Embryonic facial prominence (tissue), 1 donor: Measurements from ENCODE around the gene RAPSN.

Experiments
- DNase-seq: peaks from one replicate; pipeline ENCODE4 v3.0.0-alpha.2; 2016; ENCODE audit errors: extremely low spot score

RAPSN gene

DNA sequence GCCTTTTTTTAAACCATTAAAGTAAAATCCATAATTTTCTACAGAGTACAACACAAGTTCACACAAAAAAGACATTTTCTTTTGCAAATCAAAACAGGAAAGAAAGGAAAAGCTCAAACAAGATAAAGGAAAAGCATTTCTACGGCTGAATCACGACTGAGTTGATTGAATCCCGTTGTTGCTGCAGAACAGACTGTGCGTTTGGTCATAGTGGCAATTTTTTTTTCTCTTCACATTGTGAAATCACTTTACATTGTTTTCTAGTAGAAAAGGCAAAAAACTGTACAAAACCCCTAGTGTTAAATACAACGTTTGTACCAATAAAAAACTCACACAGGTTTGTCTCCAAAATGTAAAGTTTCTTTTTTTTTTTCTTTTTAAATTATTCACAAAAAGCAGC is 17.3 kb upstream of the RAPSN start:
- DNase-seq, result no peak

DNA sequence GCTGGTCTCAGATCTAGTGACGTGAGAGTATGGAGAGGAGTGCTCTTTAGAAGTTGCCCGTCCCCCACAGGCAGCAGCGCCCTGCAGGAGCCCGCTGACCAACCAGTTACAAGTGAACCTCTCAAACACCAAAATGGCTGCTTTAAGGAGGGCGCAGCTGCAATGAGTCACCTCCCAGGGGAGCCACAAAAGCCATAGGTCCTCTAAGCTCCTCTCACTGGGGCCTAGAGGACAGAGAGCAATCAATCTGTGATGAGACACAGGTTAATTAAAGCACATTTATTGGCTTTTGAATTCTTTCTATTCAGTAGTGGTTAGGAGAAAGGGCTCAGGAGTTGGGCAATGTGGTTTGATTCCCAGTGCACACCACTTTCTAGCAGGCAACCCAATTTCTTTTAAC is 15.5 kb upstream of the RAPSN start:
- DNase-seq, result no peak

- DNase-seq, result no peak
Measured at GRCh38 chr11:47461876-47462275, 12.9 kb upstream of the RAPSN start.

DNA sequence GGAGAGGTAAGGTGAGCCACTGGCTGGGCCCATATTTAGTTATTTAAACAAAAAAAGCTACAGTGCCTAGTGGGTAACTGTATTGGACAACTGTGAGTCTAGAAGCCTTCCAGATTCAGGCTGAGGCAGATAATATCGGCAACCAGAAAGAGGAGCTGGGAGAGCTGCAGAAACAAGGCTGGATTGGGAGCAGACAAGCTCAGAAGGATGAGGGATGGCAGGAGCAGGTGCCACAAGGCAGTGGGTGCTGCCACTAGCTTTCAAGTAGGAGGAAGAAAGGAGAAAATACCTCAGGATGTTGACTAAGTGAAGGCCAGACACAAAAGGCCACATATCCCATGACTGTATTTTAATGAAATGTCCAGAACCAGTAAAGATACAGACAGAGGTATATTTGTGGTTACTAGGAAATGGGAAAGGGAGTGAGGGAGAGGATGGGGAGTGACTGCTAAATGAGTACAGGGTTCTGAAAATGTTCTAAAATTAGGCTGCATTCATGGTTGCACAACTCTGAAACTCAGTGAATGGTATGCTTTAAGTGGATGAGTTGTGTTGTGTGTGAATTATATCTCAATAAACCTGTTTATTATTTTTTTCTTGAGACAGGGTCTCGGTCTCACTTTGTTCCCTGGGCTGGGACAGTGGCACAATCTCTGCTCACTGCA is 11.8 kb upstream of the RAPSN start:
- DNase-seq, result no peak

- peak; percentile 49 for DNase-seq
Measured at GRCh38 chr11:47454258-47454671, 5.3 kb upstream of the RAPSN start.

DNA sequence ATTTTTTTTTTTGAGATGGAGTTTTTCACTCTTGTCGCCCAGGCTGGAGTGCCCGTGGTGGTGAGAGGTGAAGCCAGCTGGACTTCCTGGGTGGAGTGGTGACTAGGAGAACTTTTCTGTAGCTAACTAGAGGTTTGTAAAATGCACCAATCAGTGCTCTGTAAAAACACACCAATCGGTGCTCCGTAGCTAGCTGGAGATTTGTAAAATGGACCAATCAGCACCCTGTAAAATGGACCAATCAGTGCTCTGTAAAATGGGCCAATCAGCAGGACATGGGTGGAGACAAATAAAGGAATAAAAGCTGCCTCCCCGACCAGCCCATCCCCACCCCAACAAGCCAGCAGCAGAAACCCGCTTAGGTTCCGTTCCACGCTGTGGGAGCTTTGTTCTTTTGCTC is 4.4 kb upstream of the RAPSN start:
- no peak for DNase-seq

GRCh38 chr11:47451990-47452389 is 3.1 kb upstream of the RAPSN start:
- no peak for DNase-seq

DNA sequence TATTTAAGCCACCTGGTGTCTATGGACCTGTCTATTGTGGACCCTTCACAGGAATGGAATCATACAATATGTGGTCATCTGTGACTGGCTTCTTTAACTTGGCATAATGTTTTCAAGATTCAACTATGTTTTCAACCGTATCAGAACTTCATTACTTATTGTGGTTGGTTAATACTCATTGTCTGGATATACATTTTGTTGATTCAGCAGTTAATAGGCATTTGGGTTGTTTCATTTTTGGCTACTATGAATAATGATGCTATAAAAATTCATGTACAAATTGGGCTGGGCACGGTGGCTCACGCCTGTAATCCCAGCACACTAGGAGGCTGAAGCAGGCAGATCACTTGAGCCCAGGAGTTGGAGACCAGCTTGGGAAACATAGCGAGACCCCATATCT is 2.5 kb upstream of the RAPSN start:
- DNase-seq, result no peak

DNA sequence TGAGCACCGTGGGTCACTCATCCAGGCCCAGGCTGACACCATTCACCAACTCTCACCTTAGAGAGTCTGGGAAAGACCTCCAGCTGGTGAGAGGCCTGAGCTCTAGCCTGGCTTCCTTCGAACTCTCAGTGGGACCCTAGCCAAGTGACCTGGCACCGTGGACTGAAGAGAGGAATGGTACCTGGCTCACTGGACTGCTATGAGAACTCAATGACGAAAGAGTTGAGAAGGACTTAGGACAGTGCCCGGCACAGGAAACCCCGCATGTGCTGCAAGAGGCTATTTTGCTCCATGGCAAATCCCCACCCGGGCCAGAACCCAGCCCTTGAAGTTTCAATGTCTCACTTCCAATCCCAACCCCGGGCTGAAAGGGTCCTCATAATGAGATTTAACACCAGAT is 605 bp upstream of the RAPSN start:
- no peak for DNase-seq

DNA sequence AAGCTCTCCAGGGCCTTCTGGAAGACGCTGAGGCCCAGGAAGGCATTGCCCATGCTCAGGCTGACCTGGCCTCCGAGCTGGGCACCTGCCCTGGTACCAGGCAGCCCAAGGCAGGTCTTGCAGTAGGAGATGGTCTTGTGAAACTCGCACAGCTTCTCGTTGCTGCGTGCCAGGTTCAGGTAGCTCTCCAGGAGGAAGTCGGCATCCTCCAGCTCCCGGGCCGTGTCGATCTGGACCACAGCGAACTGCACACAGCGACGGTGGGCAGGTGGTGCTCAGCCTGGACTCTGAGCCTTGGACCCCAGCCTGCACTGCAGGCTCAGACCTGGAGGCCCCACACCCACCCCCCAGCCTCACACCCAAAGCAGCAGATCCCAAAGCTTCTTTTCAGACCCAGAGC is 1.0 kb downstream of the RAPSN start:
- DNase-seq, result no peak

- no peak for DNase-seq
Measured at GRCh38 chr11:47446833-47447232, 2.1 kb downstream of the RAPSN start.

DNA sequence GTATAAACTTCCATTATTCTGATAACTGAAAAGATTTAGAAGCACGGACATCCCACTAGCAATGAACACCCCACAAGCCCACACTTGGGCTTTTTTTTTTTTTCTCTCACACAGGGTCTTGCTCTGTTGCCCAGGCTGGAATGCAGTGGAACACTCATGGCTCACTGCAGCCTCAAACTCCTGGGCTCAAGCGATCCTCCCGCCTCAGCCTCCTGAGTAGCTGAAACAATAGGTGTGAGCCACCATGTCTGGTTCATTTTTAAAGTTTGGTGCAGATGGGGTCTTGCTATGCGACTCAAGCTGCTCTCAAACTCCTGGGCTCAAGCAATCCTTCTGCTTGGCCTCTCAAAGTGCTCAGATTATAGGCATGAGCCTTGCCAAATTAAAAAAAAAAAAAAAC is 3.1 kb downstream of the RAPSN start:
- no peak for DNase-seq

DNA sequence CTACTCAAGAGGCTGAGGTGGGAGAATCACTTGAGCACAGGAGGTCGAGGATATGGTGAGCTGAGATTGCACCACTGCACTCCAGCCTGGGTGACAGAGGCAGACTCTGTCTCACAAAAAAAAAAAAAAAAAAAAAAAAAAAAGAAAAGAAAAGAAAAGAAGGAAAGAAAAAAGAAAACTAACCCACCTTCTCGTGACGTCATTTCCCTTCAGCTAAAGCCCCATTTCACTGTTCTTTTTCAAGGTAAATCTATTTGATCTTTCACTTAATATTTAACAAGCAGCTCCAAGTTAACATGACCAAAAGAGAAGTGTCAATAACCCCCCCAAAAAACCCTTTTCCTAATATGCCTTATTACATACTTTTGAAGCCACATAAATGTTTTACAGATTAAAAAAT is 5.1 kb downstream of the RAPSN start:
- no peak for DNase-seq

- DNase-seq, result no peak
Measured at GRCh38 chr11:47443028-47443700, 5.8 kb downstream of the RAPSN start.

GRCh38 chr11:47442514-47442913 is 6.4 kb downstream of the RAPSN start:
- DNase-seq, result no peak

DNA sequence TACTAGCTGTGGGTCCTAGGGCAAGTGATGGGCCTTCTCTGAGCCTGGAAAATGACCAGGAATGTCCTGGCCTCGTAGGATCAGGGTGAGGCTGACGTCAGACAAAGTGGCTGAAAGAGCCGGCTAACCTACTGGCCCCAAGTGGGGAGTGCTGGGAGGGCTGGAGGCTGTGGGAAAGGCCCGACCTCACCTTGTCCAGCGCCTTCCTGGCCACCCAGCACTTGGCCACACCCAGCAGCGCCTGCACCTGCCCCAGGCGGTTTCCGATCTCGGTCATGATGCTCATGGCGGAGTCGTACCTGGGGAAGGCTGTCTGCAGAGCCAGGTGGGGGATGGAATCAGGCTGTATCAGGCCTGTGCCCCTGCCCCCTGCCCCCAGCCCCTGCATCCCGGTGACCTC is 7.5 kb downstream of the RAPSN start:
- no peak for DNase-seq

GRCh38 chr11:47440054-47440476 is 8.9 kb downstream of the RAPSN start:
- no peak for DNase-seq

DNA sequence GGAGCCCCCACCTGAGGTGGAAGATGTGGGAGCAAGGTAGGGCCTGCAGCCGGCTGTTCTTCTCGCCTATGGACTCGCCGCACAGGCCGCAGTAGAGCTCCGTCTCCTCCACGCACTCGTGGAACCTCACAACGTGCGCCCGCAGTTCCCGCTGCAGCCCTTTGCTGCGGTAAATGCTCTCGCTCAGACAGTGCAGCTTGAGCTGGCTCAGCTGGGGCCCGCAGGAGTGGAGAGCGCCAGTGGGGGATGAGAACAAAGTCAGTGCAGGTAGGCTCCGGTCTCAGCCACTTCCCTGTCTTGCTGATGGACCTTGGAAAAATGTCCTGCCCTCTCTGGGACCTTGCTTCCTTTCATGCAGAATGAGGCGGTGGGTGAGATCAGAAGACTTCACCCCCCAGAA is 10.2 kb downstream of the RAPSN start:
- DNase-seq, result no peak

- DNase-seq, result no peak
Measured at GRCh38 chr11:47437746-47438418, 11.1 kb downstream of the RAPSN start.

GRCh38 chr11:47437218-47437745 is 11.7 kb downstream of the RAPSN start:
- DNase-seq, result no peak

- no peak for DNase-seq
Measured at GRCh38 chr11:47436726-47437125, 12.2 kb downstream of the RAPSN start.

DNA sequence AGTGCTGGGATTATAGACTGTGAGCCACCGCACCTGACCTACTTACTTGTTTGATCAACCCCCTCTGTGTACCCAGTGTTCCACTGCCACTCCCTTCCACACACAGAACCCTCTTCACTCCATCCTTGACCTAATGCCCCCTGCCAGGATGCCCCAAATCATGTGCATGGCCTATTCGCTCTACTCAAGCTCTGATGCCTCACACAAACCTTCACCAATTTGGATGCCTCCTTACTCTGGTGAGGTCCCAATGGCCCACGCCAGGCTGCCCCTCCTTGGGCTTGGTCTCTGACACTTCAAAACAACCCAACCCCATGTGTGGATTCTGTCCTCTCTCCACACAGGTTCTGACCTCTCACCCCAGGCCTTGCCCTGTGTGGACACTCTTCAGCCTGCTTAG is 13.2 kb downstream of the RAPSN start:
- DNase-seq, result no peak
